Measurements from ENCODE around the gene GPR33.
"Not testable (repeated sequence)": the region's sequence is repeated elsewhere in the genome, so short reads cannot be mapped to it uniquely, and the experiment has no call there.

Gene GPR33

DNA sequence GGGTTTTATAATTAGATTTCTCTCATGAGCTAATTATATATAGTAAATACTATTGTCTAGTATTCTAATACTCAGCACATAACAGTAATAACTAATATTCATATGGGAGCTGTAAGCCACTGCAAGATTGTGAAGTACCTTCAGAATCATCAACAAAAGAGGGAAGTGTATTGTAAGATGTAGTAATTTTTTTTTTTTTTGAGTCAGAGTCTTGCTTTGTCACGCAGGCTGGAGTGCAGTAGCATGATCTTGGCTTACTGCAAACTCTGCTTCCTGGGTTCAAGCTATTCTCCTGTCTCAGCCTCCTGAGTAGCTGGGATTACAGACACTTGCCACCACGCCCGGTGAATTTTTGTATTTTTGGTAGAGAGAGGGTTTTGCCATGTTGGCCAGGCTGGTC, 3.1 kb downstream of the GPR33 start:
- no peak for DNase-seq (ENCODE audit: extremely low read depth, low read depth)
- TF ChIP-seq, protein P1, sequence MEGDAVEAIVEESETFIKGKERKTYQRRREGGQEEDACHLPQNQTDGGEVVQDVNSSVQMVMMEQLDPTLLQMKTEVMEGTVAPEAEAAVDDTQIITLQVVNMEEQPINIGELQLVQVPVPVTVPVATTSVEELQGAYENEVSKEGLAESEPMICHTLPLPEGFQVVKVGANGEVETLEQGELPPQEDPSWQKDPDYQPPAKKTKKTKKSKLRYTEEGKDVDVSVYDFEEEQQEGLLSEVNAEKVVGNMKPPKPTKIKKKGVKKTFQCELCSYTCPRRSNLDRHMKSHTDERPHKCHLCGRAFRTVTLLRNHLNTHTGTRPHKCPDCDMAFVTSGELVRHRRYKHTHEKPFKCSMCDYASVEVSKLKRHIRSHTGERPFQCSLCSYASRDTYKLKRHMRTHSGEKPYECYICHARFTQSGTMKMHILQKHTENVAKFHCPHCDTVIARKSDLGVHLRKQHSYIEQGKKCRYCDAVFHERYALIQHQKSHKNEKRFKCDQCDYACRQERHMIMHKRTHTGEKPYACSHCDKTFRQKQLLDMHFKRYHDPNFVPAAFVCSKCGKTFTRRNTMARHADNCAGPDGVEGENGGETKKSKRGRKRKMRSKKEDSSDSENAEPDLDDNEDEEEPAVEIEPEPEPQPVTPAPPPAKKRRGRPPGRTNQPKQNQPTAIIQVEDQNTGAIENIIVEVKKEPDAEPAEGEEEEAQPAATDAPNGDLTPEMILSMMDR (IDR thresholded peaks at IDR 0.05; ENCODE audit: low read depth, low read length) = no peak

DNA sequence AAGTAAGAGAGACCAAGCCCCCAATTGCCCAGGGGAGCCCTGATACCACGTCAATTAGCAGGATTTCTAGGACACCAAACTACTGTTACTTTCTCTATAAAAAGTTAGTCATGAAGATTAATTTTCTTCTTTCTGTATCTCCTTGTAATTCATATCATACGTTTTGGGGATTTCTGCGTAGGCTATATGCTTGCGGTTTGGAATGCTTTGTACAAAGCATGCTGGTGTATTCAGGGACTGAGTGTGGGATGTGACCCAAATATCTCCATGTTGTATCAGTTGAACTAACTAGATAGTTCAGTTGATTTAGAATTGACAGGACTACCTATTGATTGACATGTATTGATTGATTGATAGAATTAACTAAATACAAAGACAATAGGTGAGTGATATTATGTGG, 7.7 kb downstream of the GPR33 start:
- TF ChIP-seq, protein P1 (IDR thresholded peaks at IDR 0.05; ENCODE audit: low read depth, low read length) = no peak
- DNase-seq (ENCODE audit: extremely low read depth, low read depth) = no peak

DNA sequence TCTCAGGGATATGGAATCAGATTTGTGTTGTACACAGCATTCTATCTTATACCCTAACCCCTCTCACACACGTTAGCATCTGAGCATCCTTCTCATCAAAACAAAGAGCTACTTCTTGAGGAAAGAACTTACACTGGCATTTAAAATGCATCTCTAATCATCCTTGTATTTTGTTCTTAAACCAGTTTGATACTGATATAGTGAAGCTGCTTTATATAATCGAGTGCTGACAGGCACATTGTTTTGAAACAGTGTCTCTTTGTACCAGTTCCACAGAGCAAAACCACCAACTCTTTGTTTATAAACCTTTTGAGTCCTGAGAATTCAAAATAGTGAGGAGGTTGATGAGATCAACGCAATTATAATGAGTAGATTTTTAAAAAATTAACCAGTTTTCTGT, 8.8 kb downstream of the GPR33 start:
- TF ChIP-seq, protein P1 (IDR thresholded peaks at IDR 0.05; ENCODE audit: low read depth, low read length) = no peak
- DNase-seq (ENCODE audit: extremely low read depth, low read depth) = no peak

DNA sequence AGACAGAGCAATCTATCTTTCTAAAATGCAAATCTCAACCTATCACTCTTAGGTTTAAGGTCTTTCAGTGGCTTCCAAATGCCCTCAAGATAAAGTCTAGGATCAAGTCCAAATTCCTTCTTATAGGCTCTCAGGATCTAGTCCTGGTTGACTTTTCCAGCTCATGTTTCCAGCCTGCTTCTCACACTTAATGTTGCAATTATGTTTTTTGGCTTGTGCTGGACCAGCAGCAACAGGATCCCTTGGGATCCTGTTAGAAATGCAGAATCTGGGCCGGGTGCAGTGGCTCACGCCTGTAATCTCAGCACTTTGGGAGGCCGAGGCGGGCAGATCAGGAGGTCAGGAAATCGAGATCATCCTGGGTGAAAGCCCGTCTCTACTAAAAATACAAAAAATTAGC, 10.6 kb downstream of the GPR33 start:
- TF ChIP-seq, protein P1 (IDR thresholded peaks at IDR 0.05; ENCODE audit: low read depth, low read length) = no peak
- DNase-seq (ENCODE audit: extremely low read depth, low read depth) = no peak

DNA sequence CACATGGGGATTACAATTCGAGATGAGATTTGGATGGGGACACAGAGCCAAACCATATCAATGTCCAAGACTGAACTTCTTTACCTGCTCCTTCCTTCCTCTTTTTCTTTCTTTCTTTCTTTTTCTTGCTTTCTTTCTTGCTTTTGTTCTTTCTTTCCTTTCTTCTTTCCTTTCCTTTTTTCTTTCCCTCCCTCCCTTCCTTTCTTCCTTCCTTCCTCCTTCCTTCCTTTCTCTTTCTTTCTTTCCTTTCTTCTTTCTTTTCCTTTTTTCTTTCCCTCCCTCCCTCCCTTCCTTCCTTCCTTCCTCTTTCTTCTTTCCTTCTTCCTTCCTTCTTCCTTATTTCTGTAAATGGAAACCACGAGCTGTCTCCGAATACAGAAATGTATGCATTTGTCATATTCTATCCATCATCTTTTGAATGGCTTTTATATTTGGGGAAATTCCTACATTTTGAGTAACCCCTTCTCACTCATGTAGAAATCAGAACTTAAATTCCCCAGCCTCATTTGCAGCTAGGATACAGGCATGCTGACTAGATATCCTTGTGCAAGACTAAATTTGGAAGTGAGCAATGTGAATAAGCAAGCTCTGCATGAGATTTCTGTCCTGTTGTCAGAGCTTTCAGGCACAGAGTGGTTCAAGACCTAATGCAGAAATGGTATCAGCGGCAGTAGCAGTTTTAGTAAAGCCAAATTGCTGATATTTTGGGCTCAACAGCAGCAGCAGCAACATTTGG, 11.5 kb downstream of the GPR33 start:
- TF ChIP-seq, protein P1 (IDR thresholded peaks at IDR 0.05; ENCODE audit: low read depth, low read length) = no peak

DNA sequence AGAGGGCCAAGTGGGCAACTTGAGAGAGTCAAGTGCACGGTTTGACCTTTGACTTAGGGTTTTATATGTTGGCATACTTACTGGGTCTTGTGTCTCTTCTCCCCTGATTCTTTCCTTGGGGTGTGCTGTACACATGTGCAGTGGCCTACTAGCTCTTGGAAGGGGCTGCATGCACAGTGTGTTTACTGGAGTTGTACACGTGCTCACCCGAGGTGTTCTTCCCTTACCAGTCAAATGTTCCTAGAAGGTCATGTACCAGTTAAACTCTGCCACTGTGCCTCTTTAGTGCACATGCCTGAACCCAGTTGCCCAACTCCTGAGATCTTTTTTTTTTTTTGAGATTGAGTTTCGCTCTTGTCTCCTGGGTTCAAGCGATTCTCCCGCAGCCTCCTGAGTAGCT, 21.3 kb downstream of the GPR33 start:
- DNase-seq (ENCODE audit: extremely low read depth, low read depth) = no peak
- TF ChIP-seq, protein P1 (IDR thresholded peaks at IDR 0.05; ENCODE audit: low read depth, low read length) = no peak

More for the DNA sequence above, 11.5 kb downstream of the GPR33 start:
- no peak for DNase-seq (ENCODE audit: extremely low read depth, low read depth)

DNA sequence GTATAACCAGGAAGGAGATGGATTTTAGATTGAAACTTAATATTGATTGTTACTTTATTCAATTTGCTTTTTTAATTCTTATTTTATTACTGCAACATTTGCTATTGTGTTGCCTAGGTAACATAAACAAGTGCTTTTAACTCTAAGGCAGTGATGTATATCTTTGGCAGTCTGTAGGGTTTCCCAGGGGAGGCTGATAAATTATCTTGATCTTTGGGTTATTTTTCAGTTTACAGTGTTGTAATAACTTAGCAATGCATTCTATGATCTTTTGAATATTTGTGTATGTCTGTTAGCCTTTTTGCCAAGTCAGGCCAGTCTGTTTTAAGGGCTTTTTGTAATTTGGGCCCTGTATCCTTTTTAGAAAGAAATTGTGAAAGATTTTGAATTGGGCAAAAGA, 22.7 kb downstream of the GPR33 start:
- TF ChIP-seq, protein P1 (IDR thresholded peaks at IDR 0.05; ENCODE audit: low read depth, low read length) = no peak
- DNase-seq (ENCODE audit: extremely low read depth, low read depth) = no peak

DNA sequence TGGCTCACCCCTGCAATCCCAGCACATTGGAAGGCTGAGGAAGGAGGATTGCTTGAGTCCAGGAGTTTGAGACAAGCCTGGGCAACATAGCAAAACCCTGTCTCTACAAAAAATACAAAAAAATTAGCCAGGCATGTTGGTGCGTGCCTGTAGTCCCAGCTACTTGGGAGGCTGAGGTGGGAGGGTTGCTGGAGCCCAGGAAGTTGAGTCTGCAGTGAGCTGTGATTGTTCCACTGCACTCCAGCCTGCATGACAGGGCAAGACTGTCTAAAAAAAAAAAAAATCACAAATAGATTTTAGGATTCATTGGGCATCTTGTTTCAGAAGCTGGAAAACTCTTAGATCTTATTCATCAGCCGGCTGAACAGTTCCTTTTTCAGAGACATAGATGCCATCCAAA, 25.4 kb downstream of the GPR33 start:
- DNase-seq (ENCODE audit: extremely low read depth, low read depth) = not testable (repeated sequence)

Measured in AG09319 (cell line).